Spleen (tissue), 7 donors: ENCODE results near the gene NOP16.

Source experiments
- POLR2AphosphoS5 ChIP-seq, 3 donors: sonication (generic); formaldehyde crosslinking; IDR thresholded peaks; one replicate each; pipeline ENCODE4 v1.5.1; 2017; ENCODE audit warnings: antibody characterized with exemption in 3 of 3
- TF ChIP-seq, protein P1 (sequence below), 11 experiments: fragments of 200-600 bp in 7 of 11; fragments of 450-650 bp in 4 of 11; sonication (generic) in 4 of 11; IDR thresholded peaks in 8 of 11; conservative IDR thresholded peaks in 3 of 11; 1 replicate in 7 of 11; 2 replicates in 4 of 11; pipeline versions ENCODE4 v1.4.0 to v1.8.0; 2016 to 2021; ENCODE audit warnings: antibody characterized with exemption in 11 of 11, inconsistent platforms in 4 of 11, mild to moderate bottlenecking in 1 of 11
- donor health status: DM: no; HTN: no; CAD: no; lungs with moderate emphysema.
- donor health status: DM: no; HTN: no; CAD: no.
- donor health status: DM: no; HTN: no; CAD: no.

- TF ChIP-seq, protein P1, sequence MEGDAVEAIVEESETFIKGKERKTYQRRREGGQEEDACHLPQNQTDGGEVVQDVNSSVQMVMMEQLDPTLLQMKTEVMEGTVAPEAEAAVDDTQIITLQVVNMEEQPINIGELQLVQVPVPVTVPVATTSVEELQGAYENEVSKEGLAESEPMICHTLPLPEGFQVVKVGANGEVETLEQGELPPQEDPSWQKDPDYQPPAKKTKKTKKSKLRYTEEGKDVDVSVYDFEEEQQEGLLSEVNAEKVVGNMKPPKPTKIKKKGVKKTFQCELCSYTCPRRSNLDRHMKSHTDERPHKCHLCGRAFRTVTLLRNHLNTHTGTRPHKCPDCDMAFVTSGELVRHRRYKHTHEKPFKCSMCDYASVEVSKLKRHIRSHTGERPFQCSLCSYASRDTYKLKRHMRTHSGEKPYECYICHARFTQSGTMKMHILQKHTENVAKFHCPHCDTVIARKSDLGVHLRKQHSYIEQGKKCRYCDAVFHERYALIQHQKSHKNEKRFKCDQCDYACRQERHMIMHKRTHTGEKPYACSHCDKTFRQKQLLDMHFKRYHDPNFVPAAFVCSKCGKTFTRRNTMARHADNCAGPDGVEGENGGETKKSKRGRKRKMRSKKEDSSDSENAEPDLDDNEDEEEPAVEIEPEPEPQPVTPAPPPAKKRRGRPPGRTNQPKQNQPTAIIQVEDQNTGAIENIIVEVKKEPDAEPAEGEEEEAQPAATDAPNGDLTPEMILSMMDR (IDR thresholded peaks at IDR 0.05 in 8 of 11, conservative IDR thresholded peaks at IDR 0.05 in 3 of 11): no peak
- no peak for TF ChIP-seq POLR2AphosphoS5 (IDR thresholded peaks at IDR 0.05)
Measured at GRCh38 chr5:176394881-176395675, 6.7 kb upstream of the NOP16 start.
